Kasumi-1 (cell line): Measurements from ENCODE around the gene TMEM129.
"Not testable (repeated sequence)": the region's sequence is repeated elsewhere in the genome, so short reads cannot be mapped to it uniquely, and the experiment has no call there.

ENCODE experiments used
- DNase-seq, 2 experiments: peaks; one replicate each; lab custom pipeline; 2025; lab: John Stamatoyannopoulos, UW

The TMEM129 gene

GRCh38 chr4:1721666-1722550, 785 bp upstream of the TMEM129 start:
- DNase-seq, result peak in 1 of 2 experiments; percentile 21

DNA sequence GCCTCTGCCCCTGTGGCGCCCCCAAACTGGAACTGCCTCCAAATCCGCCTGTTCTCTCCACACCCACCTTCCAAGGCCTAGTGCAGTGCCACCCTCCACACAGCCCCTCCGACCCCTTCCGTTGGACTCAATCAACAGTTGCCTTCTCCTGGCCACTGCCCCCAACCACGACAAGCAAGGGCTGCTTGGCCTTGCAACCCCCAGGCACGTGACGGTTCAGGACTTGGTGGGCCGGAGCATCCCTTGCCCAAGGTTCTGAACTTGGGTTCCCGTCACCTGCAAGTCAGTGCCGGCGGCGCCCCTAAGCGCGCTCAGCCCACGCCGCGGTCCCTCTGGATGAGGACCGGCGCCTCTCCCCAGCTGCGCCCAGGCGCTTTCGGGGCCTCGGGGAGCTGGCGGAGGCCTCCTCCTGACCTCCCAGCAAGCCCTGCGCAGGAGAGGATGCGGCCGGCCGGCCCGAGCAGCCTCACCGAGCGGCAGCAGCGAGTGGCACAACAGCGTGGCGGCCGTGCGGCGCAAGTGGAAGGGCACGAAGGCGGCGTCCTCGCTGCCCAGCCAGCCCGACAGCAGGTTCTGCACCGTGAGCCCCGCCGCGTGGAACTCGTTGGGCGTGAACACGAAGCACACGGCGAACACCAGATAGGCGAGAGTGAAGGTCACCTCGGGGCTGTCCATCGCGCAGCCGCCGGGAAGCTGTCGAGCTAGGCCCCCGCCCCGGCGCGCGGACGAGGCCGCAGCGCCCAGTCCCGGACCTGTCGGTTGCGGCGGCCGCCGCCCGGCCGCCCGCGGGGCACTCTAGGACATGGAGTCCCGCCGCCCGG, 750 bp downstream of the TMEM129 start:
- DNase-seq, result peak in 1 of 2 experiments; percentile 15

GRCh38 chr4:1718095-1718850, 2.9 kb downstream of the TMEM129 start:
- no peak for DNase-seq

- DNase-seq, result no peak
Observed at GRCh38 chr4:1717129-1718094, 3.7 kb downstream of the TMEM129 start.

- DNase-seq, result no peak
Observed at GRCh38 chr4:1716065-1716945, 4.8 kb downstream of the TMEM129 start.

GRCh38 chr4:1715002-1715758, 5.9 kb downstream of the TMEM129 start:
- peak; percentile 69 to 80 for DNase-seq

DNA sequence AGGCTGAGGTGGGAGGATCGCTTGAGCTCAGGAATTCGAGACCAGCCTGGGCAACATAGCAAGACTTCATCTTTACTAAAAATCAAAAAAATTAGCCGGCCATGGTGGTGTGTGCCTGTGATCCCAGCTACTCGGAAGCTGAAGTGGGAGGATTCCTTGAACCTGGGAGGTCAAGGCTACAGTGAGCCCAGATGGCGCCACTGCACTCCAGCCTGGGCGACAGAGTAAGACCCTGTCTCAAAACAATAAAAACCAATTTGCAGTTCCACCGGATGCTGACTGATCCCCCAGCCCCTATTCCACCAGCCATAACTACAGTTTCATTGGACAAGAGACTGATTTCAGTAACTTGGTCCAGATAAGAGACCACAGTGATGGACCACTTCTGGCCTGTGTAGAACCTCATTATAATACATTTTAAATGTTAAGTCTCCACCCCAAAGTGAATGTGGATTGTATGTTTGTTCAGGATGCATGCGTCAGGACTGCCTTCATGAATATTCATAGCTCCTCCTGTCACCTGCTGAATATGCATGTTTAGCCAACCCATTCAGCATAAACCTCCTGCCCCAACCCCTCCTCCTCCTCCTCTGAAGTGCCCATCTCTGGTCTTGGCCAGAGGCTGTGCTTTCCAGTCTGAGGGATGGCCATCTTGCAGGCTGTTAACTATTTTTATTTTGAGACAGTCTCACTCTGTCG, 6.7 kb downstream of the TMEM129 start:
- no peak for DNase-seq

DNA sequence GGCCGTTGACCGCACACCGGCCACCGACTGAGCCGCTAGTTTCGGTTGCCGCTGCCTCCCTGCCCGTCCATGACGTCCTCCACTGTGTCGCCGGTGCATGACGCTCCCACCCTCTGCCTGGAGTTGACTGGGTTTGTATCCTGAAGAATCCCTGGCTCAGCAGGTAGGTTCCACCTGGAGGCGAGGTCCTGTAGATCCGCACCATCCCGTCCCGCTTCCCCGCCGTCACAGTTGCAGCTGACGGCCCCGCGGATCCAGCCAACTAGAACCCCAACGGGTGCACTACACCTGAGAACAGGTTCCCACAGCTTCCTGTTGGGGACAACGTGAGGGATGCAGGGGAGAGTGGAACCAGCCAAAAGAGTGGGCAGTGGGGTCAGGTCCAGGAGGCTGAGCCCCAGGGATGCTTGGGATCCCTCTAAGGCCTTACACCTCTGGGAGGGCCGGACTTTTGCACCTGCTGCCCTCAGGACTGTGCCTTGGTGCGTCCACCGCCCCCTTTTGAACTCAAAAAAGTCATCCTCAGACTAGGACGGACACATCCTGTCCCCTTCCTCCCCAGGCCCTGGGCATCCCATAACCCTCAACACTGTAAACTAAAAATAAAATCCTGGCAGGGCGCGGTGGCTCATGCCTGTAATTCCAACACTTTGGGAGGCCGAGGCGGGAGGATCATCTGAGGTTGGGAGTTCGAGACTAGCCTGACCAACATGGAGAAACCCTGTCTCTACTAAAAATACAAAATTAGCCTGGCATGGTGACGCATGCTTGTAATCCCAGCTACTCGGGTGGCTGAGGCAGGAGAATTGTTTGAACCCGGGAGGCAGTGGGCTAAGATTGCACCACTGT, 7.9 kb downstream of the TMEM129 start:
- DNase-seq, result no peak

GRCh38 chr4:1712216-1713002, 8.7 kb downstream of the TMEM129 start, which contains the start of gene SLBP:
Gene SLBP, minus strand, starts transcription at chr4:1712319. Its CDS starts 131 bp downstream, at chr4:1712188.
- peak; percentile 93 for DNase-seq

DNA sequence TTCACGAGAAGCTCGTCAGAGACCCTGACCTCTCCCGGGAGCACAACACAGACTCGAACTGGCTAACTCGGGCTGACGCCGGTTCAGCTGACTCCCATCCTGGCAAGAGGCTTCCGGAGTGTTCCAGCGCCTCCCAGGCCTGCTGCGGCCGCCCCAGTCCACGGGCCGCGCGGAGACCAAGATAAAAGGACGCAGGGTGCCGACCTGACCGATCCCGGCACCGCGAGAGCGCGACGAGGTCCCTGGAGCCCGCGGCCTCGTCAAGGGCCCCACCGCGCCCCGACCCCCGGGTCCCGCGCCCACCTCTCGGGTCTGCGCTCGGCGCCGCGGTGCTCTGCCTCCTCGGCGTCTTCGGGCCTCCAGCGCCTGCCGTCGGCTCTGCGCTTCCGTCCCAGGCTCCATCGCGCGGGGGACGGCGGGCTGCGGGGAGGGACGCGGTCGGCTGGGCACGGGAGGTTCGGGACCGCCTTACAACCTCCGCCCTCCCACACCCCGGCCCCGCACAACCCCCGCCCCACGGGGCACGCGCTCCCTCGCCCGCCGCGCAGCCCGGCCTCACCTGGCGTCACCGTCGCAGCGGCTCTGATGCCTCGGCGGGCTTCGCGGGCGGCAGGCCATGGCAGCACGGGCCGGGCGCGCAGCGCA, 9.4 kb downstream of the TMEM129 start:
- DNase-seq, result peak in 1 of 2 experiments; percentile 14

DNA sequence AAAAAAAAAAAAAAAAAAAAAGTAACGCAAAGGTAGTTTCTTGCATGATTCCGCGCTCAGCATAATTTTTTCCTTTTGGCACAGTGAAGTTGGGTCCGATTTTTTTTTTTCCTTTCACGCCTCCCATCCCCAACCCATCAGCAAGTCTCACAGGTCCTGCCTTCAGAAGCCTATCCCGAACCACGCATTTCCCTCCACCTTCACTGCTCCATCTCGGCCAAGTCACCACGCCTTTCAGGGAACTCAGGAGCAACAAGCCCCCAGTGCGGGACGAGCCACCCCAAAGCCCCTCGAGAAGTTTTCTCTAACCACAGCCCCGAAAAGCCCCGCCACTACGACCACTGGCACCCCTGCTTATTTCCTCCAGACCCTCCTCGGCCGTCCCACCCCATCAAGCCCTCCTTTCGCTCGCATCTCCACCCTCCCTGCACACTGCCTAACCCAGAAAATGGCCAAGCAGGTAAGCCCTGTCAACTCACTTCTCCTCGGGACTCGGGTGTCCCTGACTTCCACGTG, 10.0 kb downstream of the TMEM129 start:
- DNase-seq, result no peak

- no peak for DNase-seq
Observed at GRCh38 chr4:1708581-1708980, 12.5 kb downstream of the TMEM129 start.

DNA sequence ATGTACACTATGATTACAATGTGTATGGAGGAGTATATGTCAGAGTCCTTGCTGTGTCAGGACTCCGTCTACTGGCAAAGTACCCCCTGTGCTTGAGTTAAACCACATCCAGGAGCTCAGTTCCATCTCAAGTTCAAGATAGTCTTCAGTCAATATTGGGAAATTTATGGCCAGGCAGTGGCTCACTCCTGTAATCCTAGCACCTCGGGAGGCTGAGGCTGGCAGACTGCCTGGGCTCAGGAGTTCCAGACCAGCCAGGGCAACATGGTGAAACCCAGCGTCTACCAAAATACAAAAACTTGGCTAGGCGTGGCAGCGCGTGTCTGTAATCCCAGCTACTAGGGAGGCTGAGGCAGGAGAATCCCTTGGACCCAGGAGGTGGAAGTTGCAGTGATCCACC, 14.8 kb downstream of the TMEM129 start:
- no peak for DNase-seq

DNA sequence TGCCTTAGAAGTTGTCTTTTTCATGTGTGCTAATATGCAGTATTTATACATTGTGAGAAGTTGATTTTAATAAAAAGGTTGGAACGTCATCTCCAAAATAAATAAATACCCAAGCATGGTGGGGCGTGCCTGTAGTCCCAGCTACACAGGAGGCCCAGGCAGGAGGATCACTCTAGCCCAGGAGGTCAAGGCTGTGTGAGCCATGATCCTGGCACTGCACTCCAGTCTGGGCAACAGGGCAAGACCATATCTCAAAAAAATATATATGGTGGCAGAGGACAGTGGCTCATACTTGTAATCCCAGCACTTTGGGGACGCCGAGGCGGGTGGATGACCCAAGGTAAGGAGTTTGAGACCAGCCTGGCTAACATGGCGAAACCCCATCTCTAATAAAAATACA, 15.4 kb downstream of the TMEM129 start:
- DNase-seq, result no peak

GRCh38 chr4:1703867-1704266, 17.3 kb downstream of the TMEM129 start:
- DNase-seq, result no peak

GRCh38 chr4:1701671-1702070, 19.5 kb downstream of the TMEM129 start:
- not testable (repeated sequence) for DNase-seq
